SK-N-SH (cell line): ENCODE measurements around the gene ZW10. TPM values are rescaled to one million over a fixed set of nuclear protein-coding genes. Genes with fewer than 3 reads are reported as not detected.
"Not testable (repeated sequence)": the region's sequence is repeated elsewhere in the genome, so short reads cannot be mapped to it uniquely, and the experiment has no call there.

Experiments
- CTCF ChIA-PET: fragments of 300-600, 350-600 bp; formaldehyde crosslinking; extraction: SDS; loops from one replicate; lab custom pipeline; 2021; lab: Yijun Ruan, JAX
- POLR2A ChIA-PET: fragments of 350-600 bp; sonication (Branson Sonifier 250); formaldehyde crosslinking; extraction: SDS; loops from one replicate; lab custom pipeline; 2020; ENCODE audit warnings: antibody characterized with exemption, inconsistent platforms; lab: Yijun Ruan, JAX
- DNase-seq: peaks from one replicate; pipeline ENCODE4 v3.0.0; 2012
- H2AFZ ChIP-seq: fragments of 200-600 bp; sonication (generic); 2 replicates; pipeline ENCODE4 v1.8.1; 2016; ENCODE audit warnings: antibody characterized with exemption, mild to moderate bottlenecking, low read depth
- H3F3A ChIP-seq: fragments of 200-600 bp; sonication (generic); replicated peaks from 2 replicates; pipeline ENCODE3; 2016; ENCODE audit warnings: antibody characterized with exemption, mild to moderate bottlenecking; ENCODE audit not compliant: insufficient read depth
- H3K27ac ChIP-seq, 2 experiments: fragments of 200-500 bp in 1 of 2; fragments of 200-600 bp in 1 of 2; sonication (Bioruptor generic) in 1 of 2; sonication (generic), shearing (Covaris generic) in 1 of 2; 2 replicates each; pipeline versions ENCODE4 v1.5.1 to v1.6.1; 2014 to 2016; ENCODE audit warnings: low read depth in 2 of 2, inconsistent platforms in 1 of 2, low read length in 1 of 2, mild to moderate bottlenecking in 1 of 2, mixed read lengths in 1 of 2
- H3K27me3 ChIP-seq: fragments of 200-600 bp; sonication (generic), shearing (Covaris generic); 2 replicates; pipeline ENCODE4 v1.6.1; 2016; ENCODE audit warnings: mixed run types; ENCODE audit not compliant: insufficient read depth
- H3K36me3 ChIP-seq, 2 experiments: fragments of 200-500 bp in 1 of 2; fragments of 200-600 bp in 1 of 2; sonication (Bioruptor generic) in 1 of 2; sonication (generic) in 1 of 2; replicated peaks in 1 of 2; 2 replicates each; pipeline versions ENCODE3 to v1.5.1; 2014 to 2016; ENCODE audit warnings: low read length in 1 of 2, mild to moderate bottlenecking in 1 of 2; ENCODE audit not compliant: insufficient read depth in 2 of 2, control insufficient read depth in 1 of 2
- H3K4me1 ChIP-seq, 2 experiments: fragments of 200-500 bp in 1 of 2; fragments of 200-600 bp in 1 of 2; sonication (Bioruptor generic) in 1 of 2; sonication (generic), shearing (Covaris generic) in 1 of 2; 2 replicates each; pipeline versions ENCODE4 v1.5.1 to v1.6.1; 2014 to 2016; ENCODE audit warnings: low read depth in 1 of 2, low read length in 1 of 2, mixed run types in 1 of 2; ENCODE audit not compliant: insufficient read depth in 2 of 2, control insufficient read depth in 1 of 2
- H3K4me2 ChIP-seq: fragments of 200-600 bp; sonication (generic), shearing (Covaris generic); 2 replicates; pipeline ENCODE4 v1.6.1; 2017; ENCODE audit warnings: mixed run types
- H3K4me3 ChIP-seq, 2 experiments: fragments of 200-500 bp in 1 of 2; fragments of 200-600 bp in 1 of 2; sonication (Bioruptor generic) in 1 of 2; sonication (generic), shearing (Covaris generic) in 1 of 2; 2 replicates each; pipeline versions ENCODE4 v1.5.1 to v1.8.1; 2014 to 2016; ENCODE audit warnings: low read depth in 2 of 2, inconsistent platforms in 1 of 2, low read length in 1 of 2, mild to moderate bottlenecking in 1 of 2, mixed read lengths in 1 of 2, moderate library complexity in 1 of 2
- H3K79me2 ChIP-seq: fragments of 200-600 bp; sonication (generic); 2 replicates; pipeline ENCODE4 v1.8.1; 2017; ENCODE audit warnings: mild to moderate bottlenecking; ENCODE audit not compliant: insufficient read depth
- H3K9ac ChIP-seq: fragments of 200-600 bp; sonication (generic); 2 replicates; pipeline ENCODE4 v1.6.1; 2017; ENCODE audit warnings: mixed run types
- H3K9me2 ChIP-seq: fragments of 200-600 bp; sonication (generic); 2 replicates; pipeline ENCODE4 v1.6.1; 2017; ENCODE audit warnings: mixed run types
- H3K9me3 ChIP-seq: fragments of 200-600 bp; sonication (generic); 2 replicates; pipeline ENCODE4 v1.6.1; 2017; ENCODE audit warnings: mixed run types, mild to moderate bottlenecking, moderate library complexity
- H4K20me1 ChIP-seq: fragments of 200-600 bp; sonication (generic); 2 replicates; pipeline ENCODE4 v1.6.1; 2017; ENCODE audit warnings: mild to moderate bottlenecking, mixed run types; ENCODE audit not compliant: insufficient read depth
- GABPA ChIP-seq: IDR thresholded peaks from 2 replicates; pipeline ENCODE4 v1.4.0; 2012; ENCODE audit warnings: low read depth, mild to moderate bottlenecking
- JUND ChIP-seq: IDR thresholded peaks from 2 replicates; pipeline ENCODE4 v1.4.0; 2012
- POLR2AphosphoS5 ChIP-seq: IDR thresholded peaks from 2 replicates; pipeline ENCODE4 v1.6.1; 2012; ENCODE audit warnings: low read depth, low read length
- RFX5 ChIP-seq: IDR thresholded peaks from 2 replicates; pipeline ENCODE4 v1.6.1; 2012; ENCODE audit warnings: mild to moderate bottlenecking, improper control_type of control experiment, low read length
- SMC3 ChIP-seq: IDR thresholded peaks from 2 replicates; pipeline ENCODE4 v1.6.1; 2012; ENCODE audit warnings: low read depth, low read length, improper control_type of control experiment
- TCF12 ChIP-seq: IDR thresholded peaks from 2 replicates; pipeline ENCODE4 v1.4.0; 2012
- TEAD4 ChIP-seq: IDR thresholded peaks from 2 replicates; pipeline ENCODE4 v1.4.0; 2012; ENCODE audit warnings: mild to moderate bottlenecking, borderline replicate concordance; ENCODE audit not compliant: insufficient read depth
- WGBS: methylation state at CpG from one replicate; pipeline ENCODE4 v1.1.6; 2017; ENCODE audit warnings: low lambda C conversion rate; 5-methylcytosine and 5-hydroxymethylcytosine counted together
- polyA plus RNA-seq, 3 experiments: library from polyadenylated mRNA; depleted of rRNA; stranded (reverse); fragments of >200 nt; gene quantifications; 2 replicates each; pipeline ENCODE4 v1.2.3, GENCODE V29; 2012
- TF ChIP-seq, protein P1 (sequence below): IDR thresholded peaks from 2 replicates; pipeline ENCODE4; 2012
- TF ChIP-seq, protein P2 (sequence below): IDR thresholded peaks from 2 replicates; pipeline ENCODE4 v1.4.0; 2012; ENCODE audit warnings: low read depth, borderline replicate concordance
- TF ChIP-seq, protein P3 (sequence below): IDR thresholded peaks from 2 replicates; pipeline ENCODE4 v1.4.0; 2012; ENCODE audit warnings: low read depth, borderline replicate concordance

The ZW10 gene
- polyA plus RNA-seq, 1 of the 3 experiments (the other 2 are of a cell fraction), result 6.1 TPM

DNA sequence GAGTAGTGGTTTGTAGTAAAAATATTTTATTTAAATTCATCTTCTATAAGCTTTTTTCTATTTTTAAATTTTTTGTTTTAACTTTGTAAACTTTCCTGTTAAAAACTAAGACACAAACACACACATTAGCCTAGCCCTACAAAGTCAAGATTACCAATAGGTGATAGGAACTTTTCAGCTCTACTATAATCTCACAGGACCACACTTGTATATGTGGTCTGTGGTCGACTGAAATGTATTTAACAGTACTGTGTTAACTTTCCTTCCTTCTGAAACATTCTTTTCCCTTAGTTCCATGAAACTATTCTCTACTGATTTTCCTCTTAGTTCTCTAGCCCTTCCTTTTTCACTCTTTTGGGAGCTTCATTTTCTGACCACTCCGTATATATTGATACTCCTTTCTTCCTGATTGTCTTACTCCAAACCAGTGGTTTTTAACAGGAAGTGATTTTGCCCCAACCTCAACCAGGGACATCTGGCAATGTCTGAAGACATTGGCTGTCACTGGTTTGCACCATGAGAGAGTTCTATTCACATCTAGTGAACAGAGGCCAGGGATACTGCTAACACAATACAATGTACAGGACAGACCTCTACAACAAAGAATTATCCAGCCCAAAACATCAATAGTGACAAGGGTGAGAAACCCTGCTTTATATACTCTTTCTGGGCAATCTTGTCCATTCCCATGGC, 8.8 kb downstream of the ZW10 start:
- H3K4me3 ChIP-seq, result no peak overlapping the region
- no peak for TF ChIP-seq TEAD4
- no peak for TF ChIP-seq GABPA
- no peak for TF ChIP-seq JUND
- TF ChIP-seq, protein P1, sequence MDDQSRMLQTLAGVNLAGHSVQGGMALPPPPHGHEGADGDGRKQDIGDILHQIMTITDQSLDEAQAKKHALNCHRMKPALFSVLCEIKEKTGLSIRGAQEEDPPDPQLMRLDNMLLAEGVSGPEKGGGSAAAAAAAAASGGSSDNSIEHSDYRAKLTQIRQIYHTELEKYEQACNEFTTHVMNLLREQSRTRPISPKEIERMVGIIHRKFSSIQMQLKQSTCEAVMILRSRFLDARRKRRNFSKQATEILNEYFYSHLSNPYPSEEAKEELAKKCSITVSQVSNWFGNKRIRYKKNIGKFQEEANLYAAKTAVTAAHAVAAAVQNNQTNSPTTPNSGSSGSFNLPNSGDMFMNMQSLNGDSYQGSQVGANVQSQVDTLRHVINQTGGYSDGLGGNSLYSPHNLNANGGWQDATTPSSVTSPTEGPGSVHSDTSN, result no peak
- no peak for TF ChIP-seq RFX5
- TF ChIP-seq, protein P2, sequence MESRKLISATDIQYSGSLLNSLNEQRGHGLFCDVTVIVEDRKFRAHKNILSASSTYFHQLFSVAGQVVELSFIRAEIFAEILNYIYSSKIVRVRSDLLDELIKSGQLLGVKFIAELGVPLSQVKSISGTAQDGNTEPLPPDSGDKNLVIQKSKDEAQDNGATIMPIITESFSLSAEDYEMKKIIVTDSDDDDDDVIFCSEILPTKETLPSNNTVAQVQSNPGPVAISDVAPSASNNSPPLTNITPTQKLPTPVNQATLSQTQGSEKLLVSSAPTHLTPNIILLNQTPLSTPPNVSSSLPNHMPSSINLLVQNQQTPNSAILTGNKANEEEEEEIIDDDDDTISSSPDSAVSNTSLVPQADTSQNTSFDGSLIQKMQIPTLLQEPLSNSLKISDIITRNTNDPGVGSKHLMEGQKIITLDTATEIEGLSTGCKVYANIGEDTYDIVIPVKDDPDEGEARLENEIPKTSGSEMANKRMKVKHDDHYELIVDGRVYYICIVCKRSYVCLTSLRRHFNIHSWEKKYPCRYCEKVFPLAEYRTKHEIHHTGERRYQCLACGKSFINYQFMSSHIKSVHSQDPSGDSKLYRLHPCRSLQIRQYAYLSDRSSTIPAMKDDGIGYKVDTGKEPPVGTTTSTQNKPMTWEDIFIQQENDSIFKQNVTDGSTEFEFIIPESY, result no peak
- no peak for TF ChIP-seq SMC3
- TF ChIP-seq POLR2AphosphoS5, result no peak
- TF ChIP-seq, protein P3, sequence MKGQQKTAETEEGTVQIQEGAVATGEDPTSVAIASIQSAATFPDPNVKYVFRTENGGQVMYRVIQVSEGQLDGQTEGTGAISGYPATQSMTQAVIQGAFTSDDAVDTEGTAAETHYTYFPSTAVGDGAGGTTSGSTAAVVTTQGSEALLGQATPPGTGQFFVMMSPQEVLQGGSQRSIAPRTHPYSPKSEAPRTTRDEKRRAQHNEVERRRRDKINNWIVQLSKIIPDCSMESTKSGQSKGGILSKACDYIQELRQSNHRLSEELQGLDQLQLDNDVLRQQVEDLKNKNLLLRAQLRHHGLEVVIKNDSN, result no peak
- no peak for TF ChIP-seq TCF12
- no peak for DNase-seq
- ChIA-PET POLR2A (no interaction called here), CTCF (interaction anchor here (0.6 to 1.6 kb wide), 2 partner anchors 9 to 1394 kb away, joined by 3 to 6 read pairs; partner anchors contain the start of gene ZW10)
- 96% methylated on average over 2 of the region's 2 CpGs for WGBS
- no peaks in the 10 kb centered on the region for H3F3A ChIP-seq
- H3K36me3 ChIP-seq, result peaks cover 39 to 43% of the 10 kb centered on the region in 2 experiments
- H3K4me1 ChIP-seq, result no peaks in the 10 kb centered on the region
- H4K20me1 ChIP-seq, result no peaks in the 10 kb centered on the region
- no peaks in the 10 kb centered on the region for H3K9me2 ChIP-seq
- no peak overlapping the region for H3K27ac ChIP-seq
- H2AFZ ChIP-seq, result no peak overlapping the region
- H3K9me3 ChIP-seq, result no peaks in the 10 kb centered on the region
- H3K9ac ChIP-seq, result no peak overlapping the region
- peaks cover 67% of the 10 kb centered on the region for H3K79me2 ChIP-seq
- no peak overlapping the region for H3K4me2 ChIP-seq
- H3K27me3 ChIP-seq, result no peaks in the 10 kb centered on the region

DNA sequence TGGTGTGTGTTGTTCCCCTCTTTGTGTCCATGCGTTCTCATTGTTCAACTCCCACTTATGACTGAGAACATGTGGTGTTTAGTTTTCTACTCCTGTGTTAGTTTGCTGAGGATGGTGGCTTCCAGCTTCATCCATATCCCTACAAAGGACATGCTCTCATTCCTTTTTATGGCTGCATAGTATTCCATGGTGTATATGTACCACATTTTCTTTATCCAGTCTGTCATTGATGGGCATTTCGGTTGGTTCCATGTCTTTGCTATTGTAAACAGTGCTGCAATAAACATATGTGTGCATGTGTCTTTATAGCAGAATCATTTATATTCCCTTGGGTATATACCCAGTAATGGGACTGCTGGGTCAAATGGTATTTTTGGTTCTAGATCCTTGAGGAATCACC, 10.5 kb downstream of the ZW10 start:
- CTCF ChIA-PET, H3K4me3 ChIP-seq: not testable (repeated sequence)

More for the DNA sequence above, 10.5 kb downstream of the ZW10 start:
- Histone ChIP-seq H3K79me2 (peaks cover 52% of the 10 kb centered on the region), H3K36me3 (peaks cover 45 to 49% of the 10 kb centered on the region in 2 experiments)
- H3K4me2 ChIP-seq, H3K4me1 ChIP-seq, H3F3A ChIP-seq, H3K9me2 ChIP-seq, H4K20me1 ChIP-seq, H3K9me3 ChIP-seq, DNase-seq, H3K9ac ChIP-seq, H2AFZ ChIP-seq, H3K27ac ChIP-seq, POLR2A ChIA-PET, H3K27me3 ChIP-seq: not testable (repeated sequence)
- 100% methylated on average over 2 of the region's 2 CpGs for WGBS
